Breast epithelium (tissue), 4 donors: Measurements from ENCODE around the gene WNT5B. TPM values are rescaled to one million over a fixed set of nuclear protein-coding genes. Genes with fewer than 3 reads are reported as not detected.

Experiments used
- DNase-seq, 2 donors: peaks; one replicate each; pipeline ENCODE4 v3.0.0-alpha.2; 2019; ENCODE audit warnings: low spot score in 2 of 2
- H3K27ac ChIP-seq, 2 donors: fragments of 200-600 bp; sonication (generic) in 1 of 2; one replicate each; pipeline ENCODE4 v1.5.1; 2016 to 2019; ENCODE audit warnings: mild to moderate bottlenecking in 1 of 2
- H3K27me3 ChIP-seq, 2 donors: fragments of 200-600 bp; sonication (generic) in 1 of 2; one replicate each; pipeline versions ENCODE4 v1.5.1 to v1.6.0; 2017 to 2019; ENCODE audit warnings: control low read depth in 1 of 2, mild to moderate bottlenecking in 1 of 2
- H3K36me3 ChIP-seq: fragments of 200-600 bp; one replicate; pipeline ENCODE4 v1.5.1; 2019
- H3K4me1 ChIP-seq, 2 donors: fragments of 200-600 bp; sonication (generic); one replicate each; pipeline ENCODE4 v1.5.1; 2016 to 2019; ENCODE audit warnings: control low read depth in 1 of 2
- H3K4me3 ChIP-seq, 3 donors: fragments of 200-600 bp; sonication (generic); 1 replicate in 2 of 3; 2 replicates in 1 of 3; pipeline ENCODE4 v1.5.1; 2016 to 2019; ENCODE audit warnings: mild to moderate bottlenecking in 3 of 3, moderate library complexity in 2 of 3
- H3K9me3 ChIP-seq, 2 donors: fragments of 200-600 bp; sonication (generic) in 1 of 2; one replicate each; pipeline ENCODE4 v1.5.1; 2016 to 2019; ENCODE audit warnings: control low read depth in 1 of 2
- POLR2A ChIP-seq: fragments of 450-650 bp; IDR thresholded peaks from one replicate; pipeline ENCODE4 v1.6.1; 2016; ENCODE audit warnings: antibody characterized with exemption, mild to moderate bottlenecking, moderate library complexity
- POLR2AphosphoS5 ChIP-seq, 3 donors: sonication (generic); formaldehyde crosslinking; IDR thresholded peaks; one replicate each; pipeline ENCODE4 v1.6.1; 2017; ENCODE audit warnings: antibody characterized with exemption in 3 of 3
- intact Hi-C: fragments of 100-400 bp; cut with DNase I; formaldehyde crosslinking; loops from one replicate; pipeline ENCODE4 v1.15.1; 2023; ENCODE audit warnings: low total_unique reads
- total RNA-seq, 3 donors: library from RNA; depleted of rRNA; stranded (reverse); fragments of >200 nt; gene quantifications; one replicate each; pipeline ENCODE4 v1.1.0, GENCODE V29; 2016
- TF ChIP-seq, protein P1 (sequence below), 3 donors: fragments of 450-650 bp; IDR thresholded peaks; one replicate each; pipeline ENCODE4 v1.5.1; 2016 to 2017; ENCODE audit warnings: antibody characterized with exemption in 3 of 3, mild to moderate bottlenecking in 3 of 3, moderate library complexity in 3 of 3

Gene WNT5B
- 10 to 100 TPM in 1 of 3 donors, 1 to 10 TPM in 2; 3.9 to 11.9 (median 4.0) TPM for total RNA-seq

DNA sequence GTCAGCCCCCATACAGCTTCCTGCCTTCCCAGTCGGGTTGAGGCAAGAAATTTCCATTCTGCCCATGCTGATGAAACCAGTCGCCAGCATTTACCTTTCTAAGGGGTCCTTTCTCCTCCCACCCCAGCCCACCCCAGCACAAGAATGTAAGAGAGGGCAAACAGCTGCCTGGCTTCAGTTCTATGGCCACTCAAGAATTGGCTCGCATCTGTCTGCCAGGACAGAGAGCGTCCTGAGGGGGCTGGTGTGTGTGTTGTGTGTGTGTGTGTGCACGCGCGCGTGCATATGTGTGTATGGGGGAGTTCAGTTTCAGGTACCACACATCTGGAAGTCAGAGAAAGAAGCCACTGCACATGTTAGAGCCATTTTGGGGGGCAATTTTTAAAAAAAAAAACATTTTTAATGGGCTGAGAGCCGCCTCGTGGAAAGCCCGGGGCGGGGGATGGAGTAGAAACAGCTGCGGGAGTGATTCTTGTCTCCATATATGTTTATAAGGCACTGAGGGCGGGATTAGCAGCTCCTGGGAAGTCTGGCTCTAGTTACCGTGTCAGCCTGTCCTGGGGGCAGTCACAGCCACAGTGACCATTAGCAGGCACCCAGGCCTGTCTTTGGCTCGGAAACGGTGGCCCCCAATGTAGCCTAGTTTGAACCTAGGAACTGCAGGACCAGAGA lies at the start of gene WNT5B:
Gene WNT5B (plus strand): TSS at position 566 of the 672 bp plus-strand sequence. CDS start 2,124 bp downstream, outside the sequence.
- Histone ChIP-seq H3K36me3 (no peaks in the 10 kb centered on the region), H3K4me3 (peak within 1 kb of the TSS; percentile 50 to 80 (median 52)), H3K4me1 (peaks cover 0 to 4% of the 10 kb centered on the region in 2 donors), H3K27me3 (no peaks in the 10 kb centered on the region), H3K9me3 (no peaks in the 10 kb centered on the region), H3K27ac (peak within 1 kb of the TSS; percentile 53 to 80)
- no peak for DNase-seq
- intact Hi-C loops = no loop called here
- no peak for TF ChIP-seq POLR2A
- TF ChIP-seq, protein P1, sequence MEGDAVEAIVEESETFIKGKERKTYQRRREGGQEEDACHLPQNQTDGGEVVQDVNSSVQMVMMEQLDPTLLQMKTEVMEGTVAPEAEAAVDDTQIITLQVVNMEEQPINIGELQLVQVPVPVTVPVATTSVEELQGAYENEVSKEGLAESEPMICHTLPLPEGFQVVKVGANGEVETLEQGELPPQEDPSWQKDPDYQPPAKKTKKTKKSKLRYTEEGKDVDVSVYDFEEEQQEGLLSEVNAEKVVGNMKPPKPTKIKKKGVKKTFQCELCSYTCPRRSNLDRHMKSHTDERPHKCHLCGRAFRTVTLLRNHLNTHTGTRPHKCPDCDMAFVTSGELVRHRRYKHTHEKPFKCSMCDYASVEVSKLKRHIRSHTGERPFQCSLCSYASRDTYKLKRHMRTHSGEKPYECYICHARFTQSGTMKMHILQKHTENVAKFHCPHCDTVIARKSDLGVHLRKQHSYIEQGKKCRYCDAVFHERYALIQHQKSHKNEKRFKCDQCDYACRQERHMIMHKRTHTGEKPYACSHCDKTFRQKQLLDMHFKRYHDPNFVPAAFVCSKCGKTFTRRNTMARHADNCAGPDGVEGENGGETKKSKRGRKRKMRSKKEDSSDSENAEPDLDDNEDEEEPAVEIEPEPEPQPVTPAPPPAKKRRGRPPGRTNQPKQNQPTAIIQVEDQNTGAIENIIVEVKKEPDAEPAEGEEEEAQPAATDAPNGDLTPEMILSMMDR (IDR thresholded peaks at IDR 0.05) = no peak
- no peak for TF ChIP-seq POLR2AphosphoS5 (IDR thresholded peaks at IDR 0.05)

DNA sequence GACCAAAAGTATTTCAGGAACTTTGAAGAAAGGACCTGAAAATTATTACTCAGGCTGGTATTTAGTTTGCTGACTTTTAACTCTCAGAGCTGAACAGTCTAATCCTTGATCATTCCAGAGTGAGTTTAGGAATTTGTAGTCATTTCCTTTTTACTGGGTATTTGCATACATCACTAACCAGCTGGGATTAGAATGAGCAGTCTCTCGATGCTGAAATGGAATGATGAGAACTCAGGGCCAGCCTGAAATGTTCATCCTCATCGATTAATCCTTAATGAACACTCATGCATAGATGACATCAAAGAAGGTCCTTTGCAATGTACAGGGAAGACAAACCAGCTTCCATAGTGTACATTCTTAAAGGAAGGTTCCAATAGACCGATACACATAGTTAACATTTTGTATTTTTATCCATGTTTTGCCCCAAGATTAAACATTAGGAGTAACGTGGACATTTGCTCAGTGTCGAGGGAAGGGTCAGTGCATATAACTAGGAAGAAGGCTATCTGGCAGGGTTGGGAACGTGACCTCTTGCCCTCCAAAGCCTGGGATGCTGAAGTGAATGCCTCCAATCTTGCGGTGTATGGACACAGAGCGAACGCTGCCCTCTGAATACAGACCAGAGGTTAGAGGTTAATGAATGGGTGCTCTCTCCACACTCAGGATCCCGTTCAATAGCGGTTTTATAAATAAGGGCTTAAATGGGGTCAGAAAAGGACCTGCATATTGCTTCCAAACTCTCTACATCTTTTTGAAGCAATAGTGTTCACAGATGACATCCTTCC lies 49.2 kb upstream of the WNT5B start:
- no peaks in the 10 kb centered on the region for H3K4me1 ChIP-seq
- no peaks in the 10 kb centered on the region for H3K9me3 ChIP-seq
- intact Hi-C loops = loop anchor here (10.0 kb wide), 1 partner anchor 455 kb away; no protein-coding TSS in a partner anchor
- no peak overlapping the region for H3K27ac ChIP-seq
- no peak for DNase-seq
- no peak for TF ChIP-seq POLR2A
- TF ChIP-seq, protein P1 (IDR thresholded peaks at IDR 0.05) = no peak
- TF ChIP-seq POLR2AphosphoS5 (IDR thresholded peaks at IDR 0.05) = no peak
- no peaks in the 10 kb centered on the region for H3K36me3 ChIP-seq
- H3K4me3 ChIP-seq = no peak overlapping the region
- H3K27me3 ChIP-seq = no peaks in the 10 kb centered on the region

DNA sequence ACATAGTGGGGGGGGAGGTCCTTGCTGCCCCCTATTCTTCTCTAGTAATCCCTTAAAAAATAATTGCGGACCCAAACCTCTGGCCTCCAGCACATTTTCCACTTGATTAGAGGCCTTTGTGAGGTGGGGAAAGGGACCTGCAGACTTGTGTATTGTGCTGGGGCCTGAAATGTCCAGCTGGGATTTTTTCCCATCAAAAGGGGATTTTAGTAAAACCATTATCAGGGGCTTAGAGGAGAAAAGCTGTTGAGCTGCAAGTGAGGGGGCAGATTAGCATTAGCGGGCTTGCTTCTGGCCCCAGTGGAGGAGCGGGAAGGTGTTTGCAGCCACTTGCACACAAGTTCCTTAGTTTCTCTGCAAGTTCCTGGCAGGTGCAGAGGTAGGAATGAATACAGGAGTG lies 48.5 kb upstream of the WNT5B start:
- Histone ChIP-seq H3K4me3 (no peak overlapping the region), H3K27ac (no peak overlapping the region), H3K36me3 (no peaks in the 10 kb centered on the region), H3K9me3 (no peaks in the 10 kb centered on the region), H3K27me3 (no peaks in the 10 kb centered on the region), H3K4me1 (no peaks in the 10 kb centered on the region)
- intact Hi-C loops = no loop called here
- no peak for TF ChIP-seq POLR2A
- TF ChIP-seq POLR2AphosphoS5 (IDR thresholded peaks at IDR 0.05) = no peak
- TF ChIP-seq, protein P1 (IDR thresholded peaks at IDR 0.05) = no peak
- no peak for DNase-seq

DNA sequence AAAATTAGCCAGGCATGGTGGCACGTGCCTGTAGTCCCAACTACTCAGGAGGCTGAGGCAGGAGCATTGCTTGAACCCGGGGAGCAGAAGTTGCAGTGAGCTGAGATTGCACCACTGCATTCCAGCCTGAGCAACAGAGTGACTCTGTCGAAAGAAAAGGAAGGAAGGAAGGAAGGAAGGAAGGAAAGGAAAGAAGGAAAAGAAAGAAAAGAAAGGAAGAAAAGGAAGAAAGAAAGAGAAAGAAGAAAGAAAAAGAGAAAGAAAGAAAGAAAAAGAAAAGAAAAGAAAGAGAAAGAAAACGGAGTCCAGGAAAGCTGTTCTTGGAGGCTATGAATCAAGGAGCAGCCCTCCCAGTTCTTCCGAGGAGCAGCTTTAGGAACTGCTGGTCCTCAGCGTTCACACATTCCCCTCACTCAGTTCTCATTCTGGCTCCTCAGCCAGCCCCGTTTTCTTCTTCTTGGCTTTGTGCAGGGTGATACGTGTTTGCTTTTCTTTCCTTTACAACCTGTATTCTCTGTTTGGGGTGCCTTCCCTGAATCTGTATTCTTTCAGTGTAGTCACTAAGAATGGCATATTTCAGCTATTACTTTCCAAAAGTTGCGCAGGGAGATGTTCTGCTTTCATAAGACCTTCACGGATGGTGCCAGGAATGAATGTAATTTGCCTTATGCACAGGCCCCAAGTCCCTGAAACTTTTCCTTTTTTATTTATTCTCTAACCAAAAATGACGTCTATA lies 46.9 kb upstream of the WNT5B start:
- TF ChIP-seq, protein P1 (IDR thresholded peaks at IDR 0.05) = no peak
- TF ChIP-seq POLR2A = no peak
- TF ChIP-seq POLR2AphosphoS5 (IDR thresholded peaks at IDR 0.05) = no peak

More for the DNA sequence above, 46.9 kb upstream of the WNT5B start:
- intact Hi-C loops = no loop called here
- Histone ChIP-seq H3K27me3 (no peaks in the 10 kb centered on the region), H3K36me3 (no peaks in the 10 kb centered on the region), H3K9me3 (no peaks in the 10 kb centered on the region), H3K27ac (no peak overlapping the region), H3K4me1 (no peaks in the 10 kb centered on the region), H3K4me3 (no peak overlapping the region)
- no peak for DNase-seq
